Measurements from ENCODE around the gene C21orf91. TPM values are rescaled to one million over a fixed set of nuclear protein-coding genes. Genes with fewer than 3 reads are reported as not detected.

C21orf91 gene
- 17.6 TPM for total RNA-seq

GRCh38 chr21:17819114-17819876, at the start of gene C21orf91:
Gene C21orf91 (minus strand): TSS chr21:17819356. CDS start chr21:17818318, 1,038 bp downstream.

Other genes with a start within 250 kb of the C21orf91 start
- gene BTG3, start 206.5 kb downstream of the C21orf91 start, total RNA-seq: 42.9 TPM